GM12865 (cell line): ENCODE measurements around the gene CDADC1.
A peak's percentile ranks its signal among the peaks of the same experiment; 100 is the strongest.

Source experiments
- DNase-seq: peaks from one replicate; pipeline ENCODE4 v3.0.0; 2010; ENCODE audit warnings: low read depth
- H3K4me3 ChIP-seq: 2 replicates; pipeline ENCODE4 v1.5.1; 2011; ENCODE audit warnings: mild to moderate bottlenecking, low read depth, low read length, control low read depth
- TF ChIP-seq, protein P1 (sequence below): IDR thresholded peaks from 2 replicates; pipeline ENCODE4 v1.5.1; 2011; ENCODE audit warnings: low read length, control low read depth, low read depth, inconsistent platforms; ENCODE audit not compliant: insufficient read depth; ENCODE audit errors: missing control alignments

Gene CDADC1

GRCh38 chr13:49213997-49214916 lies 33.5 kb upstream of the CDADC1 start:
- no peak overlapping the region for H3K4me3 ChIP-seq
- TF ChIP-seq, protein P1, sequence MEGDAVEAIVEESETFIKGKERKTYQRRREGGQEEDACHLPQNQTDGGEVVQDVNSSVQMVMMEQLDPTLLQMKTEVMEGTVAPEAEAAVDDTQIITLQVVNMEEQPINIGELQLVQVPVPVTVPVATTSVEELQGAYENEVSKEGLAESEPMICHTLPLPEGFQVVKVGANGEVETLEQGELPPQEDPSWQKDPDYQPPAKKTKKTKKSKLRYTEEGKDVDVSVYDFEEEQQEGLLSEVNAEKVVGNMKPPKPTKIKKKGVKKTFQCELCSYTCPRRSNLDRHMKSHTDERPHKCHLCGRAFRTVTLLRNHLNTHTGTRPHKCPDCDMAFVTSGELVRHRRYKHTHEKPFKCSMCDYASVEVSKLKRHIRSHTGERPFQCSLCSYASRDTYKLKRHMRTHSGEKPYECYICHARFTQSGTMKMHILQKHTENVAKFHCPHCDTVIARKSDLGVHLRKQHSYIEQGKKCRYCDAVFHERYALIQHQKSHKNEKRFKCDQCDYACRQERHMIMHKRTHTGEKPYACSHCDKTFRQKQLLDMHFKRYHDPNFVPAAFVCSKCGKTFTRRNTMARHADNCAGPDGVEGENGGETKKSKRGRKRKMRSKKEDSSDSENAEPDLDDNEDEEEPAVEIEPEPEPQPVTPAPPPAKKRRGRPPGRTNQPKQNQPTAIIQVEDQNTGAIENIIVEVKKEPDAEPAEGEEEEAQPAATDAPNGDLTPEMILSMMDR = no peak

GRCh38 chr13:49214917-49215376 lies 32.8 kb upstream of the CDADC1 start:
- peak; percentile 71 for DNase-seq
- TF ChIP-seq, protein P1 = no peak
- H3K4me3 ChIP-seq = no peak overlapping the region

More at GRCh38 chr13:49213997-49214916, 33.5 kb upstream of the CDADC1 start:
- no peak for DNase-seq

DNA sequence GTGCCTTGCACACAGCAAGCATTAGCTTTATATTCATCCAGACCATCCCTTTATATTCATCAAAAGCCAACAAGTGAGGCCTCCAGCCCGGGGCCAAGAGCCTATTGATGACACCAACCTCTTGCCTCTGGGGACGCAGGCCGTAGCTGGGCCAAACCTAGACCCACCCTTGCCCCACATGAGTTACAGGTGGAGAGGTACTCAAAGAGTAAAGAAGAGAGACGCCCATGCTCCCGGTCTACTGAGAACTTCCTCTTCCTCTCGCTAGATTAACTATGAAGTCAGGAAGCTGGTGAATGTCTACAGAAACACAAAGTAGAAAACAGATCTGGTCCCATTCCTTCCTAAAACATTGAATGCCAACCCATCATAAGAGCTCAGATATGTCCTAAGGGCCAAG lies 31.4 kb upstream of the CDADC1 start:
- TF ChIP-seq, protein P1 = no peak
- H3K4me3 ChIP-seq = no peak overlapping the region
- DNase-seq = no peak

GRCh38 chr13:49217962-49218492 lies 29.7 kb upstream of the CDADC1 start:
- TF ChIP-seq, protein P1 = no peak
- DNase-seq = no peak
- H3K4me3 ChIP-seq = no peak overlapping the region

GRCh38 chr13:49218493-49219051 lies 29.2 kb upstream of the CDADC1 start:
- TF ChIP-seq, protein P1 = no peak
- H3K4me3 ChIP-seq = no peak overlapping the region
- DNase-seq = no peak

DNA sequence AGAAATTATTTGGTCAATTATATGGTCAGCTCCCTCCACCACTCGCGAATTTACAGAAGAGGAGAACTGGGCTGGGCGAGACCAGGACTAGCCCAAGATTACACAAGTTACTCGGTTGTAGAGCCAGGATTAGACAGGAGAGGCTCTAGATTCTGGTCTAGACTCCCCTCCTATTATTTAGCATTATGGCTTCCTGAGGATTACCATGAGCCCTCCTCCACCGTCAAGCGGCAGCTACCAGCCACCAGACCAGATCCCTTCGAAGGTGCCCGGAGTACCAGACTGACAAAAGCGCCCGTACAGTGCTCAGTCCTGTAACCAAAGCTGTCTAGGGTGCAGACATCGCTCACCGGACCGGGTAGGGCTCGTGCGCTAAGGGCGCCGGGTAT lies 28.1 kb upstream of the CDADC1 start:
- TF ChIP-seq, protein P1 = no peak
- DNase-seq = no peak
- no peak overlapping the region for H3K4me3 ChIP-seq
